ENCODE measurements around the gene TTC39C.

- TF ChIP-seq CTCF (conservative IDR thresholded peaks at IDR 0.05; ENCODE audit: low read length) (no peak), EZH2phosphoT487 (IDR thresholded peaks at IDR 0.05; ENCODE audit: borderline replicate concordance, low read depth, low read length) (no peak)
Measured at GRCh38 chr18:23967321-23968089, 47.0 kb upstream of the TTC39C start.
